ENCODE data around the gene UGT1A6.

UGT1A6 gene

DNA sequence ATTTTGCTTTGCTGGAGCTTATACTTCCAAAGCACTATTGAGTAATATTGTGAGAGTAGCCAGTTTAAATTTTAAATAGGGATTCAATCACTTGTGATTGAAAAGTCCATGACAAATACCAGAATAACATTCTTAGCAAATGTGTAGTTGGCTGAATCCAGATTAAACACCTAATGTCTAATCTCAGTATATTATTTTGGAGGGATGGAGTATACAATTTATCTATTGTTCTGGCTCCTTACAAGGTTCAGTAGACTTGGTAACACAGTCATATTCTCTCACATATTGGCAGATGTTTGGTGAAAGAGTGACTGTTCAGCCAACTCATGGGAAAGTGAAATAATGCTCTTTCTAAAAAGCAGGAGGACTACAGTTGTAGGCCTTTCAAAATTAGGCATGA is 18.8 kb upstream of the UGT1A6 start:
- Histone ChIP-seq H3K4me2 (ENCODE audit: low read length) (no peak overlapping the region), H2AFZ (no peak overlapping the region), H3K9ac (no peak overlapping the region), H3K79me2 (no peaks in the 10 kb centered on the region), H3K4me3 (ENCODE audit: low read depth, low read length) (no peak overlapping the region), H3K36me3 (ENCODE audit: control insufficient read depth, insufficient read depth, low read length) (no peaks in the 10 kb centered on the region), H3K9me3 (ENCODE audit: control insufficient read depth, low read length) (no peaks in the 10 kb centered on the region), H3K4me1 (no peaks in the 10 kb centered on the region), H3K27me3 (ENCODE audit: control insufficient read depth, insufficient read depth, low read length) (no peaks in the 10 kb centered on the region), H3K27ac (no peak overlapping the region)
- TF ChIP-seq, protein P1, sequence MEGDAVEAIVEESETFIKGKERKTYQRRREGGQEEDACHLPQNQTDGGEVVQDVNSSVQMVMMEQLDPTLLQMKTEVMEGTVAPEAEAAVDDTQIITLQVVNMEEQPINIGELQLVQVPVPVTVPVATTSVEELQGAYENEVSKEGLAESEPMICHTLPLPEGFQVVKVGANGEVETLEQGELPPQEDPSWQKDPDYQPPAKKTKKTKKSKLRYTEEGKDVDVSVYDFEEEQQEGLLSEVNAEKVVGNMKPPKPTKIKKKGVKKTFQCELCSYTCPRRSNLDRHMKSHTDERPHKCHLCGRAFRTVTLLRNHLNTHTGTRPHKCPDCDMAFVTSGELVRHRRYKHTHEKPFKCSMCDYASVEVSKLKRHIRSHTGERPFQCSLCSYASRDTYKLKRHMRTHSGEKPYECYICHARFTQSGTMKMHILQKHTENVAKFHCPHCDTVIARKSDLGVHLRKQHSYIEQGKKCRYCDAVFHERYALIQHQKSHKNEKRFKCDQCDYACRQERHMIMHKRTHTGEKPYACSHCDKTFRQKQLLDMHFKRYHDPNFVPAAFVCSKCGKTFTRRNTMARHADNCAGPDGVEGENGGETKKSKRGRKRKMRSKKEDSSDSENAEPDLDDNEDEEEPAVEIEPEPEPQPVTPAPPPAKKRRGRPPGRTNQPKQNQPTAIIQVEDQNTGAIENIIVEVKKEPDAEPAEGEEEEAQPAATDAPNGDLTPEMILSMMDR (IDR thresholded peaks at IDR 0.05), result no peak

DNA sequence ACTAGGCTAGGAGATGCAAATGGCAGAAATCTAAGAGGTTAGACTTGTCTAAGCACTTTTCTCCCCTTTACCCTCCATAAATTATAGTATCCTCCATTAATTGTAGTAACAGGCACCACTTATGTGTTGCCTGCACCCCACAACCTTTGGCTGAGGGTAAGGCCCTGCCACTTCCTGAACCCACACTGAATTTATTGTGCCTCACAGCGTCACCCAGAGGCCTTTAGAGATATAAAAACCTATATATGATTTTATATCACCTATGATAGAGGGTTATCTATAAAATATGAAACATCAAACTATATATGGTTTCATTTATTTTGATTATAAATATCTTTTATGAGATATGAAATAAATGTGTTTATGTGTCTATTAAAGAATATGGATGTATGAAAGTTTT is 18.4 kb upstream of the UGT1A6 start:
- Histone ChIP-seq H3K9me3 (ENCODE audit: control insufficient read depth, low read length) (no peaks in the 10 kb centered on the region), H3K27me3 (ENCODE audit: control insufficient read depth, insufficient read depth, low read length) (no peaks in the 10 kb centered on the region), H3K36me3 (ENCODE audit: control insufficient read depth, insufficient read depth, low read length) (no peaks in the 10 kb centered on the region), H3K4me1 (no peaks in the 10 kb centered on the region), H3K27ac (no peak overlapping the region), H3K9ac (no peak overlapping the region), H3K4me3 (ENCODE audit: low read depth, low read length) (no peak overlapping the region), H3K79me2 (no peaks in the 10 kb centered on the region), H2AFZ (no peak overlapping the region), H3K4me2 (ENCODE audit: low read length) (no peak overlapping the region)
- TF ChIP-seq, protein P1 (IDR thresholded peaks at IDR 0.05), result no peak

DNA sequence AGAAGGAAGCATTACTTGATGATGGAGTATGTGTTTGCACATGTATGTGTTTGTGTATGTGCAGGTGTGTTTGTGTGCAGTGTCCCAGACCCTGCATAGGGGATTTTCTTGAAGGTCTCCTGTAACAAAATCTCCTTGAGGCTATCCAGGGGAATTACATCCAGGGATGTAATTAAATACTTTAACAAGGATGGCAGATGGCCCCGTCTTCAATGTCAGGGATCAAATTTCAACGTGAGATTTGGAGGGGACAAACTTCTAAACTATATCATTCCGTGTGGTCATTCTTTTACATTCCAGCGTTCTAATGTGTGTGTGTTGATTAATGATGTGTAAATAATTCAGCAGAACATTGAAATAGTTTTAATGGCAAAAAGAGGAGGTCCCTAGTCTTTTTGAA is 17.7 kb upstream of the UGT1A6 start:
- Histone ChIP-seq H3K4me2 (ENCODE audit: low read length) (no peak overlapping the region), H3K4me1 (no peaks in the 10 kb centered on the region), H2AFZ (no peak overlapping the region), H3K4me3 (ENCODE audit: low read depth, low read length) (no peak overlapping the region), H3K9me3 (ENCODE audit: control insufficient read depth, low read length) (no peaks in the 10 kb centered on the region), H3K36me3 (ENCODE audit: control insufficient read depth, insufficient read depth, low read length) (no peaks in the 10 kb centered on the region), H3K9ac (no peak overlapping the region), H3K27me3 (ENCODE audit: control insufficient read depth, insufficient read depth, low read length) (no peaks in the 10 kb centered on the region), H3K27ac (no peak overlapping the region), H3K79me2 (no peaks in the 10 kb centered on the region)
- TF ChIP-seq, protein P1 (IDR thresholded peaks at IDR 0.05), result no peak

DNA sequence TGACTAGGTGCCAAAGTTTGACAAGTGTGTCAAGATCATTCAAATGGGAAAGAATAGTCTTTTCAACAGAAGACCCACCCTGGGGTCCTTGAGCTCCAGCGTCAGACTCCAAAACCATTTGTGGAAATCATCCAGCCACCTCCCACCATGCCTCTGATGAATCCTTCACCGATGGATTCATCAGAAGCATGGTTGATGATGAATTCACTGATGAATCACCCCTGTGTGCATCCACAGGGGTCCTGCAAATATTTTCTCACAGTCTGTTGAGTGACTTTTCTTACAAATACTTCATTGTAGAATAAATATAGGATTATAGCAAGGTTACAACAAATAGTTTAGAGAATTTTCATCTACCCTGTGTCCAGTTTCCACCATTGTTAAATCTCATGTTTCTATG is 16.6 kb upstream of the UGT1A6 start:
- Histone ChIP-seq H3K36me3 (ENCODE audit: control insufficient read depth, insufficient read depth, low read length) (no peaks in the 10 kb centered on the region), H2AFZ (no peak overlapping the region), H3K9ac (no peak overlapping the region), H3K4me1 (no peaks in the 10 kb centered on the region), H3K4me2 (ENCODE audit: low read length) (no peak overlapping the region), H3K27ac (no peak overlapping the region), H3K27me3 (ENCODE audit: control insufficient read depth, insufficient read depth, low read length) (no peaks in the 10 kb centered on the region), H3K4me3 (ENCODE audit: low read depth, low read length) (no peak overlapping the region), H3K9me3 (ENCODE audit: control insufficient read depth, low read length) (no peaks in the 10 kb centered on the region), H3K79me2 (no peaks in the 10 kb centered on the region)
- TF ChIP-seq, protein P1 (IDR thresholded peaks at IDR 0.05), result no peak

DNA sequence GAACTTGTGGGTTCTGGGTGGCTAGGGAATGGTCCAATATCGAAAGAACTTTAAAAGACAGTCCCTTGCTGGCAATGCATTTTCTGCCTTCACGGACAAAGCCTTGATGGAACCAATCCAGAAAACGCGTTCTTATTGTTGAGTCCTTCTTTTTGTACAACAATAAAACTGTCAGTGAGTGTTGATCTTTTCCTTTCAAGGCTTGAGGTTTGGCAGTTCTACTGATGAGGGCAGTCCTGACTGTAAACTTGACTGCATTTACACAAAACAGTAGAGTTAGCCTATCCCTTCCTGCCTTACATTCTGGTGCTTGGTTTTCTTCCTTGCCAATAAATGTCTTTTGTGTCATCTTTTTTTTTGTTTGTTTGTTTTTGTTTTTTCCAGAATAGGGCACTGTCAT is 13.5 kb upstream of the UGT1A6 start:
- no peaks in the 10 kb centered on the region for H3K4me1 ChIP-seq
- no peaks in the 10 kb centered on the region for H3K79me2 ChIP-seq
- no peak overlapping the region for H3K9ac ChIP-seq
- no peaks in the 10 kb centered on the region for H3K9me3 ChIP-seq (ENCODE audit: control insufficient read depth, low read length)
- H3K36me3 ChIP-seq (ENCODE audit: control insufficient read depth, insufficient read depth, low read length), result no peaks in the 10 kb centered on the region
- H3K27me3 ChIP-seq (ENCODE audit: control insufficient read depth, insufficient read depth, low read length), result no peaks in the 10 kb centered on the region
- H3K27ac ChIP-seq, result no peak overlapping the region
- H2AFZ ChIP-seq, result no peak overlapping the region
- TF ChIP-seq, protein P1 (IDR thresholded peaks at IDR 0.05), result no peak
- H3K4me2 ChIP-seq (ENCODE audit: low read length), result no peak overlapping the region
- H3K4me3 ChIP-seq (ENCODE audit: low read depth, low read length), result no peak overlapping the region
